ENCODE measurements around the gene ACOT11. TPM values are rescaled to one million over a fixed set of nuclear protein-coding genes. Genes with fewer than 3 reads are reported as not detected.
"Not testable (repeated sequence)": the region's sequence is repeated elsewhere in the genome, so short reads cannot be mapped to it uniquely, and the experiment has no call there.

Gene ACOT11
- polyA plus RNA-seq, 12 donors: 3.6 to 12.4 (median 6.5) TPM; not detected in 1

- DNase-seq: not testable (repeated sequence)
Measured at GRCh38 chr1:54536656-54537055, 11.4 kb upstream of the ACOT11 start.

GRCh38 chr1:54537611-54538010 is 10.4 kb upstream of the ACOT11 start:
- no peak for DNase-seq

GRCh38 chr1:54538538-54538937 is 9.5 kb upstream of the ACOT11 start:
- no peak for DNase-seq

- DNase-seq: no peak
Measured at GRCh38 chr1:54540582-54541295, 7.3 kb upstream of the ACOT11 start.

DNA sequence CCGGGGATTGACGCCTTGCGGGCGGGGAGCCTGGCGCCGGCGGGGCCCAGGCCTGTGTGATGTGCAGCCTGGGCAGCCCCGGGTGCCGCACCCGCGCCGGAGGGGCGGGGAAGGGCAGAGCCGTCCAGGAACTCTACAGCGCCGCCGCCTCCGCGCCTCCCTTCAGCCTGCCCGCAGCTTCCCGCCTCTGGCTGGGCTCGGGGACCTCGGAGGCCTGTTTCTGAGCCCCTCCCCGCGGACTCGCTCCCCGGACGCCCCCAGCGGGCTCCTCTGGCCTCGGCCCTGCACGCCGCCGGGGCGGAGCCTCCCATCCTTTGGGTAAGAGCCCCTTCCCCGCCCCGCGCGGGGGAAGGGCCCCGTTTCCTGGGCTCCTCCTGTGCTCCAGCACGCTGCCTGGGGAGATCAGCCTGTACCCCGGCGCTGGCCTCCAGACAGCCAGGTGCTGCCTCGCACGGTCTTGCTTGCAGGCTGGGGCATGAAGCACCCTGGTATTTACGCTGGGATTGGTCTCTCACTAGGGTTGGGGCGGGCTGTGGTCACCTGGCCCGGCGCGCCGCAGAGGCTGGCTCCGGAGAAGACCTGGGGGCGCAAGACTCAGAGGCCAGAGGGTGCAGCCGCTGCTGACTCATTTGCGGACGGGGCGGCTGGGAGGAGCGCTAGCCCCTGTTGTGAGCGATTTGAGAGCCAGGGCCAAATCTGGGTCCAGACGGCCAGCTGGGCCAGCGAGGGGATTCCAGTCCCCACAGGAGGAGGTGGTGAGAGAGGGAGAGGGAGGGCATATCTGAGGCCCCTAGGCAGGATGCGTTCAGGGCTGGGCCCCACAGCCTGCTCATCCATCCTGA is 5.7 kb upstream of the ACOT11 start:
- DNase-seq: no peak

GRCh38 chr1:54542962-54543539 is 5.0 kb upstream of the ACOT11 start:
- DNase-seq: no peak

GRCh38 chr1:54543729-54544496 is 4.1 kb upstream of the ACOT11 start:
- DNase-seq: no peak

DNA sequence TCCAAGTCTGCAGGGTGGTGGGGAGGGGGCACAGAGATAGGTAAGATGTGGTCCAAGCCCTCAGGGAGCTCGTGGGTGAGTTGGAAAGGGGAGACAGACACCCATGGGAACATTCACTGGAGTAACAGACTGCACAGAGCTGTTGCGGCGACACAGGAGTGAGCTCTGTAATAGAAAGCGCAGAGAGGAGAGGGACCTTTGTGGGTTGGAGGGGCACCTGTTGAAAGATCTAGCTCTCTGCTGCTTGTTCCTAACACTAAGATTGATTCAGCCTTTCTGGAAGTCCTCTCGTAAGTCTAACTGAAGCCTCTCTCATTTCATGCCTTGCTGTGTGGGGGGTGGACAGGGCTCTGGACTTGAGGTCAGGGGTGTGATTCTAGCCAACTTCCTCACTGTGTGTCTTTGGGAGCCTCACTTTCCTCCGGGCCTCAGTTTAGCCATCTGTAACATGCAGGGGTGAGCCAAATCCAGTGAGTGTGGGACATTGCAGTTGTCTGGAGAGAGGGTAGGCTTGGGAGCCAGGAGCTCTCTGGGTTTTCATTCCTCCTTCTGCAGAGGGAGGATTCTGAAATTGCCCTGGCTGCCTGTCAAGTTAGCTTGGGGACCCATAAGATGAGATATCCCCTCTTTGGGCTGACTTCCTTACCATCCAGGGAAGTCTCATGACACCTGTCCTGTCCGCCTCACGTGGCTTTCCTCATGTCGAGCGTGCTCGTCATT is 2.0 kb upstream of the ACOT11 start:
- no peak for DNase-seq

GRCh38 chr1:54546651-54547401 is 1.2 kb upstream of the ACOT11 start:
- DNase-seq: no peak

GRCh38 chr1:54548389-54549044 is 489 bp downstream of the ACOT11 start:
- no peak for DNase-seq

GRCh38 chr1:54549181-54549924 is 1.3 kb downstream of the ACOT11 start:
- DNase-seq: no peak

DNA sequence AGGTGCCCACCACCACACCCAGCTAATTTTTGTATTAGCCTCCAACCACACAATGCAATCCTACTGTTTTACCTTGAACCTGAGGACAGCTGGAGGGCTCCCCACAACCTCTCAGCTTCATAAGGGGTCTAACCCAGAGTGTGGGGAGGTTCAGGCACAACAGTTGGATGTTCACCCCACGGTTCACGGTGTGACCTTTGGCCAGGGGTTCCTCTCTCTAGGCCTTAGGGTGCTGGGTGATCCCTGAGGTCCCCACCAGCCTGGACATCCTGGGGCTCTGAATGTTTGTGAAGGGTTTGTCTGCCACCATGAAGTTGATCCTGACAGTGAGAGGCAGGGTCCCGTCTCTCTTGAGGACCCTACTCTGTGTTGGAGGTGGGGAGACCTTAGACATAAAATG is 3.9 kb downstream of the ACOT11 start:
- no peak for DNase-seq

DNA sequence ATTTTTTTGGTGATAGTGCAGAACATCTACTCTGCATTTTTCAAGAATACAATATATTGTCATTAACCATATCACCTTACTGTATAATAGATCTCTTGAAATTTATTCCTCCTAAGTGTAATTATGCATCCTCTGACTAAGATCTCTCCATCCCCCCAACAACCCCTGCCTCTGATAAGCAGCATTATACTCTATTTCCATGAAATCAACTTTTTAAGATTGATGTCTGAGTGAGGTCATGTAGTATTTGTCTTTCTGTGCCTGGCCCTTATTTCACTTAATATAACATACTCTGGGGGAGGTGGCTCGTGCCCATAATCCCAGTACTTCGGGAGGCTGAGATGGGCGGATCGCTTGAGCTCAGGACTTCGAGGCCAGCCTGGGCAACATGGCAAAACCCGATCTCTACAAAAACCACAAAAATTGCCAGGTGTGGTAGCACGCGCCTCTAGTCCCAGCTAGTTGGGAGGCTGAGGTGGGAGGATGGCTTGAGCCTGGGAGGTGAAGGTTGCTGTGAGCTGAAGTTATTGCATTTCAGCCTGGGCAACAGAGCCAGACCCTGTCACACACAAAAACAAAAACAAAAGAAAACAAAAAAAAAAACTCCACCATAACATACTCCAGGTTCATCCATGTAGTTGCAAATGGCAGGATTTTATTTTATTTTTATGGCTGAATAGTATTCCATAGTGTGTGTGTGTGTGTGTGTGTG is 5.7 kb downstream of the ACOT11 start:
- no peak for DNase-seq

- DNase-seq: no peak
Measured at GRCh38 chr1:54556110-54556509, 8.1 kb downstream of the ACOT11 start.

GRCh38 chr1:54557671-54558355 is 9.8 kb downstream of the ACOT11 start:
- DNase-seq: no peak

DNA sequence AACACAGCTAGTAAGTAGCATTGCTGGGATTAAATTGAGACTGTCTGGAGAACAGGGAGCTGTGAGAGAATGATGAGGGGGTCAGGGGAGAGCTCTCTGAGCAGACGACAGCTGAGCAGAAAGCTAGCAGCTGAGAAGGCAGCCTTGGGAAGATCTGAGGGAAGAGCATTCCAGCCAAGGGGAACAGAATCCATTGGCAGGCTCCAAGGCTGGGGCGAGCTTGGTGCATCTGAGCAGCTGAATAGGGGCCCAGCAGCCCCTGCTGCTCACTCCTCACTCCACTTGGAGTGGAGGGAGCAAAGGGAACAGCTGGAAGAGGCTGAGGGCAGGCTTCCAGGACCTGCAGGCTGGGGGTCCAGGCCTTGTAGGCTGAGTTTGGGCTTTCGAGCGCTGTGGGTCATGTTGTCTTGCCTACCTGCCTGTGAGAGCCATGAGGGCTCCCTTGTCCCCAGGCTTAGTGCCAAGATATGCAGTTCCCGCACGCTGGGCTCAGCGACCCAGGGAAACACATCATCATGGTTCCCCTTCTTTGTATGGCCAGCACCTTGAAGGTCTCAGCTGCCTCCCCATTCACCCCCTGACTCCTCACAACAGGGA is 10.5 kb downstream of the ACOT11 start:
- DNase-seq: no peak

DNA sequence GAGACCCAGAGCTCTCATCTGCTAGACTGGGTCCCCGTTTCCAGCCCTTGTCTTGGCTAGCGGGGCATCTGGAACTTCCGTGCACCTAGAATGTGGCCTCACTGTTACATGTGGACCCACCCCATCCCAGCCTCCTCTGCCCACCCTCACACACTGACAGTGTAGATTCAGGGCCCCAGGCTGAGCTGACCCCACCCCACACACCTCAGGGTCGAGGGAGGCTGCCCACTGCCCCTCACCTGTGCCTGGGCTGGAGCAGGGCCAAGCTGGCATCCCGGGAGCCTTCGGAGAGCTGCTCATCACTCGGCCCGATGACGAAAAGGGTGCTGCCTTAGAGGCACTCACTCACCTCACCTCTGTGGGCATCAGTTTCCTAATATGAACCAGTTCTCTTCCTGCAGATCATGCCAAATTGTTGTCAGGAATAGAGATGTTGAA is 11.1 kb downstream of the ACOT11 start:
- DNase-seq: no peak

Measured in muscle of arm (tissue), 12 donors.